NT2/D1 (cell line): ENCODE data around the gene B3GAT2.

ENCODE experiments used
- DNase-seq: peaks from one replicate; pipeline ENCODE4 v3.0.0-alpha.2; 2011; ENCODE audit warnings: low read depth, low spot score
- H3K27me3 ChIP-seq: 2 replicates; pipeline ENCODE4 v1.6.0; 2011; ENCODE audit warnings: mild to moderate bottlenecking; ENCODE audit not compliant: insufficient read length, insufficient read depth
- H3K36me3 ChIP-seq: 2 replicates; pipeline ENCODE4 v1.6.1; 2011; ENCODE audit warnings: mild to moderate bottlenecking, low read length, mixed read lengths; ENCODE audit not compliant: insufficient read depth, insufficient read length
- H3K4me1 ChIP-seq: 2 replicates; pipeline ENCODE4 v1.5.1; 2011; ENCODE audit not compliant: insufficient read depth, insufficient read length
- H3K4me3 ChIP-seq: 2 replicates; pipeline ENCODE4 v1.5.1; 2011; ENCODE audit warnings: low read depth; ENCODE audit not compliant: insufficient read length
- H3K9ac ChIP-seq: 2 replicates; pipeline ENCODE4 v1.6.0; 2011; ENCODE audit warnings: low read depth; ENCODE audit not compliant: insufficient read length
- H3K9me3 ChIP-seq: 2 replicates; pipeline ENCODE4 v1.5.1; 2011; ENCODE audit warnings: mild to moderate bottlenecking, low read length; ENCODE audit not compliant: insufficient read depth
- SUZ12 ChIP-seq: IDR thresholded peaks from 2 replicates; pipeline ENCODE4 v1.6.1; 2011; ENCODE audit not compliant: insufficient read length, insufficient read depth; ENCODE audit errors: extremely low read depth
- YY1 ChIP-seq: IDR thresholded peaks from 2 replicates; pipeline ENCODE4 v1.6.1; 2011; ENCODE audit not compliant: insufficient read length, insufficient read depth
- ZNF274 ChIP-seq: IDR thresholded peaks from 2 replicates; pipeline ENCODE4 v1.6.1; 2011; ENCODE audit warnings: mild to moderate bottlenecking, low read depth, low read length

Gene B3GAT2, protein sequence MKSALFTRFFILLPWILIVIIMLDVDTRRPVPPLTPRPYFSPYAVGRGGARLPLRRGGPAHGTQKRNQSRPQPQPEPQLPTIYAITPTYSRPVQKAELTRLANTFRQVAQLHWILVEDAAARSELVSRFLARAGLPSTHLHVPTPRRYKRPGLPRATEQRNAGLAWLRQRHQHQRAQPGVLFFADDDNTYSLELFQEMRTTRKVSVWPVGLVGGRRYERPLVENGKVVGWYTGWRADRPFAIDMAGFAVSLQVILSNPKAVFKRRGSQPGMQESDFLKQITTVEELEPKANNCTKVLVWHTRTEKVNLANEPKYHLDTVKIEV

DNA sequence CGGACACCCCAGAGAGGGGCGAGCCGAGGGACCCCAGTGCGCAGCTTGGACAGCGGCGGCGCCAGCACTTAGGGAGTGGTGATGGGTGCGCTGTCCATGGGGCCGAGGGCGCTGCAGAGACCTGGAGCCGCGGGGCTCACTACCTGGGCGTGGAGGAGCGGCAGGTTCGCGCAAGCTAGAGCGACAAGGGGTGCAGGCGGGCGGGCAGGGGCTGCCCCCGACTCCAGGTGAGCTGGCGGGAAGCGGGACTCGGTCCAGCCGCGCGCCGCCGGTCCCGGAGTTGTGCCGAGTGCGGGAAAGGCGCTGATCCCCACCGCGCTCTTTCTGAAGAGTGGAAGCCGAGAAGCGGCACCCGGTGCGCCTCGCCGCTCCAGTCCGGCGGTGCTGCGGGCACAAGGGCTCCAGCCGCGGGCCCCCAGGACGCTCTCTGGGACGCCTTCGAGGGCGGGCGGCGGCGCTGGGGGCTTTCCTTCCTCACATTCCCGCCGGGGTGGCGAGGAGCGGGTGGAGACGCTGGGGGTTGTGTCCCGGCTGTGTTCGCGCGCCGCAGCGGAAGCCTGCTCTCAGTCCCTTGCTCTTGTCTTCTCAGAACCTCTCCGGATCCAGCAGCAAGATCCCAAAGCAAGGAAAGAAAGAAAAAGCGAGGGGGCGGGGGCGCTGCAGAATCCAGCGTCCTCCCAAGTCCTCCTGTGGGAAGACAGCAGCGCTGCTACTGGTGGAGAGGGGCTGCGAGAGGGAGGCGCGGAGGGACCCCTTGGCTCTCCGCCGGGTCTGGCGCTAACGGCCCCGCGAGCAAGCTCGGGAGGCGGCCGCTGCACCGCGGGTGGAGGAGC, at the start of gene B3GAT2:
TSS of gene B3GAT2 (minus strand) at position 610 of the 833 bp plus-strand sequence. CDS start 631 bp downstream, outside the sequence.
- Histone ChIP-seq H3K36me3 (no peaks in the 10 kb centered on the region), H3K4me1 (no peaks in the 10 kb centered on the region), H3K9me3 (no peaks in the 10 kb centered on the region), H3K9ac (peak within 1 kb of the TSS; percentile 61), H3K4me3 (peak within 1 kb of the TSS; percentile 52), H3K27me3 (peaks cover 60% of the 10 kb centered on the region)
- peak; percentile 11 for DNase-seq
- TF ChIP-seq SUZ12: no peak
- TF ChIP-seq ZNF274: no peak
- no peak for TF ChIP-seq YY1

DNA sequence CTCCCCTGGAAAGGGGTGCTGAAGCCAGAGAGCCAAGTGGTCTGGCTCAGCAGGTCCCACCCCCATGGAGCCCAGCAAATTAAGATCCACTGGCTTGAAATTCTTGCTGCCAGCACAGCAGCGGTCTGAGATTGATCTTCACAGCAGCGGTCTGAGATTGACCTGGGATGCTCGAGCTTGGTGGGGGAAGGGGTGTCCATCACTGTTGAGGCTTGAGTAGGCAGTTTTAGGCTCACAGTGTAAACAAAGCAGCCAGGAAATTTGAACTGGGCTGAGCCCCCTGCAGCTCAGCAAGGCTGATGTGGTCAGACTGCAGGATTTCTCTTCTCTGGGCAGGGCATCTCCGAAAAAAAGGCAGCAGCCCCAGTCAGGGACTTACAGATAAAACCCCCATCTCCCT, 41.3 kb upstream of the B3GAT2 start:
- H3K9ac ChIP-seq: peak overlapping the region; percentile 6
- DNase-seq: peak; percentile 15
- H3K9me3 ChIP-seq: no peaks in the 10 kb centered on the region; the same call in 1 of the 2 replicates
- TF ChIP-seq SUZ12: no peak
- TF ChIP-seq ZNF274: no peak
- no peak for TF ChIP-seq YY1
- H3K4me3 ChIP-seq: no peak overlapping the region
- no peaks in the 10 kb centered on the region for H3K27me3 ChIP-seq
- H3K36me3 ChIP-seq: no peaks in the 10 kb centered on the region
- peaks cover 3% of the 10 kb centered on the region for H3K4me1 ChIP-seq

DNA sequence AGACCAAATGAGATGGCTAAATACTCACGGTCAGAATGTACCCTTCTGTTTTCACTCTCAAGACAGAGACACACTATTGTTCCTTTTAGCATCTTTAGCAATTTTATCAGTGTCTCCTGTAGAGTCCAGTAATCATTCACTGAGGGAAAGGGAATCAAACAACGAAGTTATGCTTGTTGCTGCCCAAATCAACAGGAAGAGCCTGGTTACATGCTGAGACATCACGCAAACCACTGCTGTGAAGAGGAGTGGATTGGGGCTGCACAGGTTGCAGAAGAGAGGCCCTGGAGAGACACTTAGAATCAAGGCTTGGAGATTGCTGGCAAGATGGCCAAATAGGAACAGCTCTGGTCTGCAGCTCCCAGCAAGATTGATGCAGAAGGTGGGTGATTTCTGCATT, 40.5 kb upstream of the B3GAT2 start:
- H3K9ac ChIP-seq: no peak overlapping the region
- peaks cover 3% of the 10 kb centered on the region for H3K4me1 ChIP-seq
- no peaks in the 10 kb centered on the region; the same call in 1 of the 2 replicates for H3K9me3 ChIP-seq
- DNase-seq: no peak
- no peaks in the 10 kb centered on the region for H3K27me3 ChIP-seq
- H3K4me3 ChIP-seq: no peak overlapping the region
- TF ChIP-seq SUZ12 (no peak), YY1 (no peak), ZNF274 (no peak)
- H3K36me3 ChIP-seq: no peaks in the 10 kb centered on the region

DNA sequence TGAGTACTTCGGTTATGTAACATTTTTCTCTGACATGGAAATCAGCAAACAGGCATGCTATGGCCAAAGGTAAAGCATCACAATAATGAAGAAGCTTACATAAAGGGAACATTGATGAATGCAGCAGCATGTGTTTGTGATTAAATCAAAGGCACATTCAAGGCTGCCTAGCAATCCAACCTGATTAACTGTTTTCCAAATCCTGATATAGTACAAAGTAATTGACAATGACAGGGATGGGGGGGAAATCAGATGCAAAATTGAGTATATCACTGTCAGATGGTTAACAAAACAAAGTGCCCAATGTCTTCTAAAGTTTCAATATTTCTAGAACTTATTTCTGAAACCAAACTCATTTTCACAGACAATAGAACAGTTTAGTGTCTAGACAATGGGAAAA, 39.2 kb upstream of the B3GAT2 start:
- no peak overlapping the region for H3K4me3 ChIP-seq
- H3K9me3 ChIP-seq: no peaks in the 10 kb centered on the region; the same call in 1 of the 2 replicates
- TF ChIP-seq SUZ12: no peak
- peaks cover 3% of the 10 kb centered on the region for H3K4me1 ChIP-seq
- no peaks in the 10 kb centered on the region for H3K36me3 ChIP-seq
- DNase-seq: no peak
- H3K27me3 ChIP-seq: no peaks in the 10 kb centered on the region
- H3K9ac ChIP-seq: no peak overlapping the region

DNA sequence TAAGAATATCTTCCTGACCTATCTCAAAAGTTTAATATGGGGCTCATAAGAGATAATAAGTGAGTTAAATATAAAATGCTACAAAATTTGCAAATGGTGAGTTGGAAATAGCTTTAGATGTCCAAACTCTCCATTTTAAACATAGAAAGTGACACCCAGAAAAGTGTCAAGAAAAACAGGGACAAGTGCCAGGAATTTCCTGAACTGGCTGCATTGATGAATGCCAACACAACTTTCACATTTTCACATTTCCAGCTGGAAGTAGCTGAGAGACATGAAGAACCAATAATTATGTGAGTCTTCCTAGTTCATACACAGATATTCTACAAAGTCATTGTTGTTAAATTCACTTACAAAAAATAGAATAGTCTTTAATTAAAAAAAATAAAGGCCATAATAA, 38.6 kb upstream of the B3GAT2 start:
- Histone ChIP-seq H3K4me3 (no peak overlapping the region), H3K9me3 (no peaks in the 10 kb centered on the region; the same call in 1 of the 2 replicates), H3K4me1 (peaks cover 3% of the 10 kb centered on the region), H3K27me3 (no peaks in the 10 kb centered on the region), H3K36me3 (no peaks in the 10 kb centered on the region), H3K9ac (no peak overlapping the region)
- no peak for DNase-seq
- TF ChIP-seq YY1: no peak
- no peak for TF ChIP-seq ZNF274
- TF ChIP-seq SUZ12: no peak

DNA sequence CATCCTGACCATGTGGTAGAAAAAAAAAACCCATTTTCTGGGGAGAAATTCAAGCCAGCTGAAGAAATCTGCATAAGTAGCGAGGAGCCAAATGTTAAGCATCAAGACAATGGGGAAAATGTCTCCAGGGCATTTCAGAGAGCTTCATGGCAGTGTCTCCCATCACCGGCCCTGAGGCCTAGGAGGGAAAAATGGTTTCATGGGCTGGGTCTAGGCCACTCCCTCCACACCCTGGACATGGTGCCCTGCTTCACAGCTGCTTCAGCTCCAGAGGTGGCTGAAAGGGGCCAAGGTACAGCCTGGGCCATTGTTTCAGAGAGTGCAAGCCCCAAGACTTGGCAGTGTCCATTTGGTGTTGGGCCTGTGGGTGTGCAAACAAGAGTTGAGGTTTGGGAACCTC, 34.4 kb upstream of the B3GAT2 start:
- Histone ChIP-seq H3K9ac (no peak overlapping the region), H3K4me3 (no peak overlapping the region), H3K4me1 (no peaks in the 10 kb centered on the region), H3K27me3 (no peaks in the 10 kb centered on the region), H3K36me3 (no peaks in the 10 kb centered on the region), H3K9me3 (no peaks in the 10 kb centered on the region; the same call in 1 of the 2 replicates)
- TF ChIP-seq YY1: no peak
- no peak for TF ChIP-seq ZNF274
- no peak for TF ChIP-seq SUZ12
- no peak for DNase-seq

DNA sequence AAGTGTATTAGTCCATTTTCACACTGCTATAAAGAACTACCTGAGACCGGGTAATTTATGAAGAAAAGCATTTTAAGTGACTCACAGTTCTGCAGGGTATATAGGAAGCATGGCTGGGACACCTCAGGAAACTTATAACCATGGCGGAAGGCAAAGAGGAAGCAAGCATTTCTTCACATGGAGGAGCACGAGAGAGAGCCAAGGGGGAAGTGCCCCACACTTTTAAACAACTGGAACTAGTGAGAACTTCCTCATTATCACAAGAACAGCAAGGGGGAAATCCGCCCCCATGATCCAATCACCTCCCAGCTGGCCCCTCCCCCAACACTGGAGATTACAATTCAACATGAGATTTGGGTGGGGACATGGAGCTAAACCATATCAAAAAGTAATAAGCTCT, 28.3 kb upstream of the B3GAT2 start:
- Histone ChIP-seq H3K9me3 (no peaks in the 10 kb centered on the region), H3K4me3 (no peak overlapping the region), H3K36me3 (no peaks in the 10 kb centered on the region), H3K27me3 (no peaks in the 10 kb centered on the region), H3K9ac (no peak overlapping the region), H3K4me1 (no peaks in the 10 kb centered on the region)
- TF ChIP-seq YY1: no peak
- no peak for TF ChIP-seq ZNF274
- no peak for TF ChIP-seq SUZ12
- DNase-seq: no peak
